ENCODE measurements around the gene IFRD2.

Gene IFRD2

DNA sequence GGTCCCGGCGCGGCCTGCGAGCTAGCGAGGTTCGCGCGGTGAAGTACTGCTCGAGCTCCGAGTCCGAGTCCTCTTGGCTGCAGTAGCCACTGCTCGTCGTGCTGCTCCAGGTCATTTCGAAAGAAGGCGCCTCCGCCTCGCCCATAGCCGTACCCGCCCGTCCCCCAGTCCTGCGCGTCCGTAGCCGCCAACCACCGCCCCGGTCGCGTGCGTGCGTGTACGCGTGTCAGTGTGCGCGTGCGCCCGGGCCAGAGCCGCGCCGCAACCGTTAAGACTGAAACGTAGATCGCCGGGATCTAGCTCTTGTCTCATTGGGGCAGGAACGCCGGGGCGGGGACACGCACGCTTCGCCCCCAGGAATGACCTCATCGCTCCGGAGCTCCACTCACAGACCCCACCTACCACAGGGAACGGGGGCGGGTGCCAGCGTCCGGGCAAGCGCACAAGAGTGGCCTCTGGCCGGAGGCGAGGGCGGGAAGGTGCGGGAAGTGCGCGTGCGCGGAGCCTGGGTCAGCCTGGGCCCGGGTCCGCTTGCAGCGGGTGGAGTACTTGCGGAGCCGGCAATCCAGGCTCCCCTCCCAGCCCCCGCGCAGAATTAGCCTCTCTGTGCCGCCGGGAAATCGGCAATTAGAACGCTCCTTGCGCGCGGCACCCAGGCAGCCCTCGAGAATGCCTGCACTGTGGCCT is 45.1 kb upstream of the IFRD2 start:
- H3K4me2 ChIP-seq: peak overlapping the region; percentile 87 to 100 (median 98)
- peaks cover 0 to 30% (median 12%) of the 10 kb centered on the region in 11 experiments; a peak in 14 of 22 replicates for H3K27me3 ChIP-seq
- H3K4me3 ChIP-seq: peak overlapping the region; percentile 77 to 92 (median 88)
- H3K36me3 ChIP-seq: peaks cover 25 to 49% (median 43%) of the 10 kb centered on the region in 11 experiments
- H3K9me3 ChIP-seq (replicated peaks in 1 of 11): no peaks in the 10 kb centered on the region
- peak overlapping the region; percentile 85 to 98 (median 95) for H3K9ac ChIP-seq
- peaks cover 47 to 49% (median 47%) of the 10 kb centered on the region in 11 experiments for H4K20me1 ChIP-seq
- H3K4me1 ChIP-seq: peaks cover 64 to 81% (median 70%) of the 10 kb centered on the region in 10 experiments
- no peak for TF ChIP-seq Cebpa-rat (IDR thresholded peaks at IDR 0.05)
- H3K27ac ChIP-seq: peak overlapping the region; percentile 87 to 99 (median 95)

DNA sequence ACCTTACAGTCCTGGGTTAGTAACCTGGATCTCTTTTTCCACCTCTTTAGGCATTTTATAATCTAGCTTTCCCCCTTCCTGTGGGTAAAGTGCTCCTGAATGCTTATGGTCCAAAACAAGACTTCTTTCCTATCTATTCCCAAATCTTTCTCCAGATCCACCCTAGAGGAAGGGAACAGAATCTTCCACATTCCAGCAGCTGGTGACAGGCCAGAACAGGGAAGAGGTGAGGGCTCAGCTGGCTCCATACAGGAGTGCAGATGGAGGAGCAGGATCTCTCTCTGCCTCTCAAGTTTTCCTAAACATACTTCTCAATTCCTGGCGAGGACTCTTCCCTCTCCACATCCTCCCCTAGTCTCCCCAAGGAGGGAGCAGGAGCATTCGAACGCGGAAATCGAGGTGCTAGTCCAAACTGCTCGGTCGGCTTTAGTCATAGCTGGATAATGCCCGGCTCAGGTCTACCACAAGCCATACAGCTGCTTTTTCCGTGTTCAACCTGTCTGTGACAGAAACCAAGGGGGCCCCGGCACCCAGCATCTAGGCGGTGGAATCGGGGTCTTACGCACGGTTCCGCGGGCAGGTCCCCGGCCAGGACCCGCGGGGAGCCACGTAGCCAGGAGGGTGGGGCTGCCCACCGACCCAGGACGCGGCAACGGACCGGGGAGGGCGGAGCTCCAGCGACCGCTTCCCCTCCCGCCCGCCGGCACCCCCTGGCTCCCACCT is 44.4 kb upstream of the IFRD2 start:
- no peak for TF ChIP-seq Cebpa-rat (IDR thresholded peaks at IDR 0.05)
- Histone ChIP-seq H4K20me1 (peaks cover 54 to 57% (median 54%) of the 10 kb centered on the region in 11 experiments), H3K27ac (peak overlapping the region; percentile 64 to 99 (median 95)), H3K4me1 (peaks cover 57 to 74% (median 66%) of the 10 kb centered on the region in 10 experiments), H3K4me2 (peak overlapping the region; percentile 87 to 100 (median 98)), H3K4me3 (peak overlapping the region; percentile 77 to 92 (median 88)), H3K27me3 (peaks cover 0 to 25% (median 12%) of the 10 kb centered on the region in 11 experiments; a peak in 14 of 22 replicates), H3K9me3 (replicated peaks in 1 of 11) (no peaks in the 10 kb centered on the region), H3K9ac (peak overlapping the region; percentile 85 to 98 (median 94)), H3K36me3 (peaks cover 32 to 56% (median 50%) of the 10 kb centered on the region in 11 experiments)

DNA sequence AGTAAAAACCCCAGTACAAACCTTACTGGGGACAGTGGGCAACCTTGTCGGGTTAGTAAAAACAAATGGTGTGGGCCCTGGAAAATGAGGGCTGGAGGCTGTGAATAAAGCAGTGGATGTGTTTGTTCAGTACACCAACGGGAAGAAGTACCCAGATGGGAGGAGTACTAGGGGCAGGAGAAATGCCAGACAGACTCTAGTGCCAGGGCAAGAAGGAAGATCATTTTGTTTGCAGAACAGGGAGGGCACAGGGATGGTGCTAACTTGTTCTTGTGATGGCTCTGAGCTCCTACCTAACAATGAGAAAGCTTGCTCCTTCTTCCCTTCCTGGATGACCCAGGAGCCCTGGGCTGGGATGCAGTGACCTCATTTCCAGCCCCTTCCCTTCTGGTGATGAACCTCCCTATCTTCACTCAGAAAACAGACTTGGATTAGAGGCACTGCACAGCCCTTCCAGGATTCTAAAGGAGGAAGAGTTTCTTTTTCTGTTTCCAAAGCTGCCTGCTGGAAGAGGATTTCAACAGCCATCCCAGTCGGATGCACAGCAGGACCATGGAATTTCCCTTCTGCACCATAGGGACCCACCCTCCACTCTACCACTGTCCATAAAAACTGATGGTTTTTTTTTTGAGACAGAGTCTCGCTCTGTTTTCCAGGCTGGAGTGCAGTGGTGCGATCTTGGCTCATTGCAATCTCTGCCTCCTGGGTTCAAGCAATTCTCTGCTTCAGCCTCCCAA is 42.3 kb upstream of the IFRD2 start:
- H3K4me1 ChIP-seq: peaks cover 45 to 60% (median 55%) of the 10 kb centered on the region in 10 experiments
- peak overlapping the region; percentile 28 to 97 (median 92); a peak in 20 of 22 replicates for H3K9ac ChIP-seq
- peaks cover 74 to 78% (median 76%) of the 10 kb centered on the region in 11 experiments for H4K20me1 ChIP-seq
- no peak for TF ChIP-seq Cebpa-rat (IDR thresholded peaks at IDR 0.05)
- no peaks in the 10 kb centered on the region for H3K9me3 ChIP-seq (replicated peaks in 1 of 11)
- H3K4me2 ChIP-seq: peak overlapping the region; percentile 87 to 100 (median 98)
- H3K36me3 ChIP-seq: peaks cover 53 to 77% (median 71%) of the 10 kb centered on the region in 11 experiments
- peak overlapping the region in 7 of 11 experiments; percentile 3 to 37 (median 31); a peak in 7 of 22 replicates for H3K27ac ChIP-seq
- H3K27me3 ChIP-seq: peaks cover 0 to 4% (median under 1%) of the 10 kb centered on the region in 11 experiments; a peak in 8 of 22 replicates
- H3K4me3 ChIP-seq: peak overlapping the region in 6 of 10 experiments; percentile 15 to 89 (median 84); a peak in 8 of 20 replicates

DNA sequence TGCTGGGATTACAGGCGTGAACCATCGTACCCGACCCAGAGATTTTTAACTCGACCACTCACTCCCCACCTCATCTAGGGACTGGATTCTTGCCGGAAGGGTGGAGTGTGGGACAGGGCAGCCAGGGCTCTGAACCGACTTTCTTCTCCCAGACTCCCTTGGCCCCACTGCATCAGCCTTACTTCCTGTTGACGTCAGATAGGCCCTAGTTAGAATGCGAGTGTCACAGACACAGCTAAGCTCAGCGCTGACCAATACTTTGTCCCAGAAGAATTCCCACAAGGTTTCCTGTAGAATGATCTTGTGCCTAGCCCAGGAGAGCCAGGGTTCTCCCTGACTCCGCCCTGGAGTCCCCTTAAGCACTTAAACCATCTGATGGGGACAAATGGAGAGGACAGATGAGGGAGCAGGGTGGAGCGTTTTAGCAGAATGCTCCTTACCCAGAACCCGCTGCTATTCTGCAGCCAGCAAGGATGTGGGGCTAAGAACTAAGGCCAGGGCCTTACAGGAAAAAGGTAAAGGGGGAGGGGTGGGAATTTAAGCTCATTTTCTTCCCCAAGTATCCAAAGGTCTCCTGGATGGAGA is 41.6 kb upstream of the IFRD2 start:
- Histone ChIP-seq H3K27ac (peak overlapping the region in 8 of 11 experiments; percentile 3 to 49 (median 31); a peak in 9 of 22 replicates), H3K36me3 (peaks cover 58 to 84% (median 77%) of the 10 kb centered on the region in 11 experiments), H3K9me3 (replicated peaks in 1 of 11) (no peaks in the 10 kb centered on the region)

DNA sequence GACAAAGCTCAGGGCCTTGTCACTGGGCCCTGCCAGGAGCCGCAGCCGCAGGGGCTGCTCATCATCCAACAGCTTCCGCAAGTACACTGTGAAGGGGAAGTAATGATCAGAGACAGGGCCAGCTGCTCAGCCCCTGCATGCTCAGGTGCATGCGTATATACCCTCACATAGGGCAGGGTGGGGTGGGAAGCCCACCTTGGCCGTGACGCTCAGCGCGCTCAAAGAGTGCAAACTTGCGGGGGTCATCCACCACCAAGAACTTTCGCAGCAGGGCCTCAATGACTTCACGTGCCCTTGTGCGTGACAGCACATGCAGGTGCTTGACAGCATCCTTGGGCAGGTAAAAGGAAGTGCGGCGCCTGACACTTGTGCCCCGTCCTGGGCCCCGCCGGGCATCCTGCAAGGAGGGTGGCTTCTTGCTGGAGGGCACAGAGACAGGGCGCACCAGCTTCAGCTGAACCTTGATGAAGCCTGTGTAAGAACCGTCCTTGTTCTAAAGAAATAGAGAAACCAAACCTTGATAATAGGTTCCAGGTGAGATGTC is 39.2 kb upstream of the IFRD2 start:
- Histone ChIP-seq H3K4me1 (peaks cover 51 to 70% (median 59%) of the 10 kb centered on the region in 10 experiments), H3K9me3 (replicated peaks in 1 of 11) (no peaks in the 10 kb centered on the region), H3K36me3 (peaks cover 60 to 84% (median 76%) of the 10 kb centered on the region in 11 experiments), H3K27ac (no peak overlapping the region), H4K20me1 (peaks cover 68 to 90% (median 83%) of the 10 kb centered on the region in 11 experiments), H3K9ac (peak overlapping the region in 4 of 11 experiments; percentile 7 to 92 (median 24); a peak in 2 of 22 replicates), H3K27me3 (no peaks in the 10 kb centered on the region), H3K4me3 (no peak overlapping the region), H3K4me2 (no peak overlapping the region)
- TF ChIP-seq Cebpa-rat (IDR thresholded peaks at IDR 0.05): no peak

More for the DNA sequence above, 41.6 kb upstream of the IFRD2 start:
- peaks cover 74 to 84% (median 80%) of the 10 kb centered on the region in 11 experiments for H4K20me1 ChIP-seq
- peak overlapping the region in 3 of 10 experiments; percentile 10 to 87 (median 26); a peak in 2 of 20 replicates for H3K4me3 ChIP-seq
- H3K27me3 ChIP-seq: no peaks in the 10 kb centered on the region
- peak overlapping the region; percentile 28 to 97 (median 92); a peak in 21 of 22 replicates for H3K9ac ChIP-seq
- TF ChIP-seq Cebpa-rat (IDR thresholded peaks at IDR 0.05): no peak
- H3K4me1 ChIP-seq: peaks cover 42 to 61% (median 54%) of the 10 kb centered on the region in 10 experiments
- peak overlapping the region; percentile 87 to 100 (median 98) for H3K4me2 ChIP-seq

DNA sequence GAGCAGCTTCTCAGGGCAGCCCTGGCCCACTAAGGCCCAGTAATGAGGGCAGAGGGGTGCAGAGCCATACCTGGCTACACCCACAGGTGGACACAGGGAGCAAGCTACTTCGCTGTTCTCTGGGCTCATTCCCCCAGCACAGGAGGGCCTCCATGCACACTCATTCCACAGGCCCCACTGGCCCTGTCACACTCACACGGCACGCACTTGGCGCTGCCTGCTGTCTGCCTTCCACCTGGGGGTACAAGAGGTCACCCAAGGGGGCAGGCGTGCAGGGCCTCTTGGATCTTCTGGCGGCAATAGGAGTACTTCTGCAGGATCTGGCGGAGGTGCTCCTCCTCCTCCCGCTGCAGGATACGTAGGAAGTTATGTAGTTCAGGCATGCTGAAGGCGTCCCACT is 38.1 kb upstream of the IFRD2 start:
- Histone ChIP-seq H3K4me2 (no peak overlapping the region), H3K36me3 (peaks cover 62 to 84% (median 78%) of the 10 kb centered on the region in 11 experiments), H3K9ac (peak overlapping the region in 2 of 11 experiments; percentile 5 to 31; a peak in 2 of 22 replicates), H4K20me1 (peaks cover 57 to 86% (median 72%) of the 10 kb centered on the region in 11 experiments), H3K4me1 (peaks cover 42 to 70% (median 57%) of the 10 kb centered on the region in 10 experiments), H3K4me3 (no peak overlapping the region), H3K27me3 (no peaks in the 10 kb centered on the region), H3K9me3 (replicated peaks in 1 of 11) (no peaks in the 10 kb centered on the region), H3K27ac (no peak overlapping the region)
- TF ChIP-seq Cebpa-rat (IDR thresholded peaks at IDR 0.05): no peak

DNA sequence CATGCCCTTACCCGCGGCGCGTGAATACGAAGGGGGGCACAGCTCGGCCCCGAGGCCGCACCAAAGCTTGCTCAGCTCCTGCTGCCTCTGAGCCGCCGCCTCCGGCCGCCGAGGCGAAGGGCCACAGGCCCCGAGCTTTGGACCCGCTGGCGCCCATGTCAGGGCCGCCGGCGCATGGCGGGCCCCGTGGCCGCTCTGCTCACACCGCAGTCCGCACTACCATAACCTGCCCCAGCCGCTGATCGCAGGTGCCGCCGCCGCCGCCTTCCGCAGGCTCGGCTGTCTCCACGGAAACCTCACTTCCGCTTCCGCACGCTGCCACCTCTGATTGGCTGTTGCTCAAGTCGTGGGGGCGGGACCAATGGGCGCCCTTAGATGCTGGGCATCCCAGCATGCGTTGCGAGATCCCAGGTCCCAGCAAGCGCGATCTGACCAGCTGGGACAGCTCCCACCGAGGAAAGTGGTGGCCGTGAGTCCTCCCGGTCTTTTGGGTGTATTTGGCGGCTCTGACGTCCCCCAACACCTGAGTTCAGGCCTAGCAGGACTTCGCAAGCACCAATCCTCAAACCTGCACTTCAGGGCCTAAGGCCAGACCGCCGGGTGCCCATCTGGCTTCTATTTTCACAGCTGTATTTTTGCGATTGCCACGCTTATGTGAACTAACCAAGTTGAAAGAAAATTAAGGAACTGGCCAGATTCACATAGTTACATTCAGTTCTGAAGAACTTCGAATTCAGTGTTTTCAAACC is 35.9 kb upstream of the IFRD2 start, which contains the start of gene TUSC2:
Gene TUSC2, minus strand, starts transcription at position 281 of the 749 bp plus-strand sequence. Its CDS starts 124 bp downstream, at position 157.
- peaks cover 32 to 70% (median 51%) of the 10 kb centered on the region in 10 experiments for H3K4me1 ChIP-seq
- peak within 1 kb of the TSS; percentile 82 to 95 (median 90) for H3K9ac ChIP-seq
- peak within 1 kb of the TSS; percentile 93 to 100 (median 98) for H3K4me2 ChIP-seq
- TF ChIP-seq Cebpa-rat (IDR thresholded peaks at IDR 0.05): no peak
- peak within 1 kb of the TSS; percentile 88 to 99 (median 92) for H3K4me3 ChIP-seq
- H3K27ac ChIP-seq: peak within 1 kb of the TSS; percentile 67 to 86 (median 81)
- H3K9me3 ChIP-seq (replicated peaks in 1 of 11): no peaks in the 10 kb centered on the region
- H3K27me3 ChIP-seq: no peaks in the 10 kb centered on the region
- H3K36me3 ChIP-seq: peaks cover 48 to 76% (median 60%) of the 10 kb centered on the region in 11 experiments
- peaks cover 37 to 70% (median 50%) of the 10 kb centered on the region in 11 experiments for H4K20me1 ChIP-seq
